Measurements from ENCODE around the gene CSMD2.
"Not testable (repeated sequence)": the region's sequence is repeated elsewhere in the genome, so short reads cannot be mapped to it uniquely, and the experiment has no call there.

CSMD2 gene

GRCh38 chr1:33532936-33533335, 632.1 kb downstream of the CSMD2 start:
- no peak for DNase-seq (ENCODE audit: low spot score)

GRCh38 chr1:33532250-33532649, 632.8 kb downstream of the CSMD2 start:
- no peak for DNase-seq (ENCODE audit: low spot score)

GRCh38 chr1:33529957-33530356, 635.1 kb downstream of the CSMD2 start:
- no peak for DNase-seq (ENCODE audit: low spot score)

- DNase-seq (ENCODE audit: low spot score): no peak
Observed at GRCh38 chr1:33527934-33528333, 637.1 kb downstream of the CSMD2 start.

- no peak for DNase-seq (ENCODE audit: low spot score)
Observed at GRCh38 chr1:33524586-33524985, 640.4 kb downstream of the CSMD2 start.

GRCh38 chr1:33519240-33519884, 645.7 kb downstream of the CSMD2 start:
- DNase-seq (ENCODE audit: low spot score): no peak

- DNase-seq (ENCODE audit: low spot score): no peak
Observed at GRCh38 chr1:33517596-33518250, 647.3 kb downstream of the CSMD2 start.

GRCh38 chr1:33516891-33517567, 648.0 kb downstream of the CSMD2 start:
- DNase-seq (ENCODE audit: low spot score): no peak

- no peak for DNase-seq (ENCODE audit: low spot score)
Observed at GRCh38 chr1:33516428-33516827, 648.6 kb downstream of the CSMD2 start.

- no peak for DNase-seq (ENCODE audit: low spot score)
Observed at GRCh38 chr1:33515607-33516006, 649.4 kb downstream of the CSMD2 start.

GRCh38 chr1:33515112-33515511, 649.9 kb downstream of the CSMD2 start:
- no peak for DNase-seq (ENCODE audit: low spot score)

- DNase-seq (ENCODE audit: low spot score): no peak
Observed at GRCh38 chr1:33512226-33513011, 652.6 kb downstream of the CSMD2 start.

- not testable (repeated sequence) for DNase-seq (ENCODE audit: low spot score)
Observed at GRCh38 chr1:33509276-33509675, 655.8 kb downstream of the CSMD2 start.

GRCh38 chr1:33508151-33508550, 656.9 kb downstream of the CSMD2 start:
- DNase-seq (ENCODE audit: low spot score): no peak

- no peak for DNase-seq (ENCODE audit: low spot score)
Observed at GRCh38 chr1:33507661-33508060, 657.4 kb downstream of the CSMD2 start.

GRCh38 chr1:33503506-33503905, 661.5 kb downstream of the CSMD2 start:
- no peak for DNase-seq (ENCODE audit: low spot score)

- DNase-seq (ENCODE audit: low spot score): no peak
Observed at GRCh38 chr1:33502726-33503125, 662.3 kb downstream of the CSMD2 start.

- no peak for DNase-seq (ENCODE audit: low spot score)
Observed at GRCh38 chr1:33501774-33502173, 663.3 kb downstream of the CSMD2 start.

GRCh38 chr1:33501309-33501708, 663.7 kb downstream of the CSMD2 start:
- no peak for DNase-seq (ENCODE audit: low spot score)

GRCh38 chr1:33500547-33500946, 664.5 kb downstream of the CSMD2 start:
- no peak for DNase-seq (ENCODE audit: low spot score)

GRCh38 chr1:33497410-33497809, 667.6 kb downstream of the CSMD2 start:
- no peak for DNase-seq (ENCODE audit: low spot score)

GRCh38 chr1:33494929-33495328, 670.1 kb downstream of the CSMD2 start:
- no peak for DNase-seq (ENCODE audit: low spot score)

GRCh38 chr1:33488624-33489023, 676.4 kb downstream of the CSMD2 start:
- DNase-seq (ENCODE audit: low spot score): no peak

Data from CD4-positive, alpha-beta T cell treated with Interleukin-2 at 100 ng/mL for 4 hours (primary cell).